GM12878 (cell line): ENCODE data around the gene LDLRAD4. TPM values are rescaled to one million over a fixed set of nuclear protein-coding genes. Genes with fewer than 3 reads are reported as not detected.

Experiments used
- ATAC-seq: fragments of 200-7000 bp; cut with Tn5 transposase; 3 replicates; pipeline ENCODE4 v1.9.1; 2020; ENCODE audit warnings: mild to moderate bottlenecking, moderate library complexity
- BruUV-seq: library from RNA; stranded (reverse); fragments of 400-500 nt; replicated peaks from 2 replicates; lab custom pipeline; 2021; lab: Mats Ljungman, UMichigan
- CTCF ChIA-PET: fragments of 300-600 bp; sonication (Branson Sonifier 250); formaldehyde crosslinking; extraction: SDS; loops from one replicate; lab custom pipeline; 2021; ENCODE audit warnings: inconsistent platforms; lab: Yijun Ruan, JAX
- POLR2A ChIA-PET: fragments of 350-600 bp; formaldehyde crosslinking; extraction: SDS; loops from one replicate; lab custom pipeline; 2021; ENCODE audit warnings: inconsistent platforms; lab: Charles Lee
- RAD21 ChIA-PET: fragments of 300-600 bp; sonication (Branson Sonifier 250); formaldehyde crosslinking; loops from one replicate; lab custom pipeline; 2023; ENCODE audit warnings: antibody characterized with exemption; ENCODE audit not compliant: unreplicated experiment; lab: Charles Lee
- SMC1A ChIA-PET: fragments of 300-600 bp; sonication (Branson Sonifier 250); formaldehyde crosslinking; loops from one replicate; lab custom pipeline; 2023; ENCODE audit not compliant: unreplicated experiment, uncharacterized antibody; lab: Charles Lee
- DNase-seq: peaks from one replicate; pipeline ENCODE4 v3.0.0-alpha.2; 2011; ENCODE audit warnings: low read depth, low spot score
- FAIRE-seq: peaks from 3 replicates; lab custom pipeline; 2011; peaks lifted over from hg19 to GRCh38; lab: Jason Lieb, UNC
- H2AFZ ChIP-seq: 2 replicates; pipeline ENCODE4 v1.6.0; 2011; ENCODE audit warnings: low read depth, low read length, control low read depth; ENCODE audit not compliant: control insufficient read depth
- H3K27ac ChIP-seq: 2 replicates; pipeline ENCODE4 v1.5.1; 2011; ENCODE audit warnings: control low read depth; ENCODE audit not compliant: control insufficient read depth, insufficient read depth
- H3K27me3 ChIP-seq, 2 experiments: replicated peaks in 1 of 2; 2 replicates each; pipeline versions ENCODE4 v1.6.0 to v1.6.1; 2011; ENCODE audit warnings: low read length in 1 of 2; ENCODE audit not compliant: control insufficient read depth in 2 of 2, insufficient read depth in 2 of 2
- H3K36me3 ChIP-seq, 2 experiments: 2 replicates each; pipeline ENCODE4 v1.5.1; 2011; ENCODE audit warnings: low read length in 1 of 2; ENCODE audit not compliant: control insufficient read depth in 2 of 2, insufficient read depth in 2 of 2
- H3K4me1 ChIP-seq: 2 replicates; pipeline ENCODE4 v1.6.1; 2011; ENCODE audit warnings: mild to moderate bottlenecking, low read length, moderate library complexity, mixed read lengths; ENCODE audit not compliant: control insufficient read depth, insufficient read depth
- H3K4me2 ChIP-seq: 2 replicates; pipeline ENCODE4 v1.6.0; 2011; ENCODE audit warnings: control low read depth; ENCODE audit not compliant: control insufficient read depth, insufficient read depth
- H3K4me3 ChIP-seq: fragments of 200-600 bp; sonication (generic); 2 replicates; pipeline ENCODE4 v1.5.1; 2016
- H3K79me2 ChIP-seq: 2 replicates; pipeline ENCODE4 v1.6.0; 2011; ENCODE audit warnings: low read length; ENCODE audit not compliant: control insufficient read depth, insufficient read depth
- H3K9ac ChIP-seq: 2 replicates; pipeline ENCODE4 v1.8.0; 2011; ENCODE audit warnings: low read length, control low read depth, mixed read lengths; ENCODE audit not compliant: control insufficient read depth, insufficient read depth
- H3K9me3 ChIP-seq: replicated peaks from 3 replicates; pipeline ENCODE4 v1.5.1; 2011; ENCODE audit warnings: mild to moderate bottlenecking, low read length; ENCODE audit not compliant: control insufficient read depth, insufficient read depth
- H4K20me1 ChIP-seq: 2 replicates; pipeline ENCODE4 v1.6.0; 2011; ENCODE audit not compliant: control insufficient read depth, insufficient read depth
- ATF2 ChIP-seq: IDR thresholded peaks from 2 replicates; pipeline ENCODE4 v1.6.1; 2012; ENCODE audit warnings: low read length, inconsistent platforms
- CREM ChIP-seq: IDR thresholded peaks from 2 replicates; pipeline ENCODE4 v1.6.1; 2014; ENCODE audit warnings: antibody characterized with exemption, low read depth
- HCFC1 ChIP-seq: fragments of 150-350 bp; IDR thresholded peaks from 2 replicates; pipeline ENCODE4 v1.6.1; 2014; ENCODE audit warnings: low read length
- LARP7 ChIP-seq: fragments of 450-650 bp; IDR thresholded peaks from 2 replicates; pipeline ENCODE4 v1.6.1; 2017; ENCODE audit warnings: mild to moderate bottlenecking
- NR2F1 ChIP-seq: fragments of 450-650 bp; conservative IDR thresholded peaks from 2 replicates; pipeline ENCODE4 v1.6.1; 2017; ENCODE audit warnings: mild to moderate bottlenecking
- PKNOX1 ChIP-seq: fragments of 450-650 bp; IDR thresholded peaks from 2 replicates; pipeline ENCODE4 v1.6.1; 2016; ENCODE audit warnings: mild to moderate bottlenecking
- RCOR1 ChIP-seq: conservative IDR thresholded peaks from 2 replicates; pipeline ENCODE4 v1.6.1; 2012; ENCODE audit warnings: low read depth, low read length, improper control_type of control experiment
- SIN3A ChIP-seq: IDR thresholded peaks from 2 replicates; pipeline ENCODE4 v1.6.1; 2012; ENCODE audit warnings: low read depth, low read length, improper control_type of control experiment
- USF1 ChIP-seq: IDR thresholded peaks from 2 replicates; pipeline ENCODE4 v1.6.1; 2011; ENCODE audit warnings: borderline replicate concordance, low read depth, mild to moderate bottlenecking, moderate library complexity, mixed read lengths, low read length; ENCODE audit not compliant: insufficient read depth; ENCODE audit errors: extremely low read length
- YY1 ChIP-seq: IDR thresholded peaks from 2 replicates; pipeline ENCODE4 v1.6.1; 2011; ENCODE audit warnings: low read depth, mild to moderate bottlenecking, low read length
- ZNF592 ChIP-seq: fragments of 450-650 bp; IDR thresholded peaks from 2 replicates; pipeline ENCODE4 v1.6.1; 2017; ENCODE audit warnings: mild to moderate bottlenecking, moderate library complexity
- WGBS: methylation state at CpG from one replicate; pipeline ENCODE4 v1.1.6; 2016; ENCODE audit warnings: low lambda C conversion rate; ENCODE audit not compliant: insufficient replicate concordance, insufficient coverage; ENCODE audit errors: missing lambda C conversion rate; 5-methylcytosine and 5-hydroxymethylcytosine counted together
- in situ Hi-C: fragments of 300-500 bp; cut with MboI; formaldehyde crosslinking; loops from 9 replicates; pipeline ENCODE4 v1.14.3; 2018; ENCODE audit warnings: mixed read lengths
- intact Hi-C: fragments of 100-400 bp; cut with micrococcal nuclease; formaldehyde crosslinking; loops from one replicate; pipeline ENCODE4 v1.14.2; 2022; ENCODE audit not compliant: unreplicated experiment
- polyA plus RNA-seq, 11 experiments: library from polyadenylated mRNA; depleted of rRNA in 4 of 11; unstranded in 6 of 11; stranded (reverse) in 5 of 11; fragments of >200 nt; fragmentation: Nextera tagmentation in 4 of 11; fragmentation: Illumina TruSeq in 1 of 11; extraction: Ambion mirVana in 4 of 11; extraction: Trizol in 1 of 11; gene quantifications; 1 replicate in 1 of 11; 2 replicates in 10 of 11; pipeline versions ENCODE4 v1.2.1 to v1.2.3, GENCODE V29; 2011 to 2016; ENCODE audit warnings: inconsistent platforms in 2 of 11, missing spikeins in 2 of 11, low read depth in 1 of 11
- total RNA-seq, 4 experiments: library from RNA; depleted of rRNA in 3 of 4; stranded (reverse); fragments of >200 nt in 3 of 4; fragmentation: Illumina TruSeq in 1 of 4; extraction: Trizol in 1 of 4; gene quantifications; 2 replicates each; pipeline versions ENCODE4 v1.2.1 to v1.2.3, GENCODE V29; 2013 to 2021
- TF ChIP-seq, protein P1 (sequence below): fragments of 450-650 bp; formaldehyde crosslinking; IDR thresholded peaks from 2 replicates; pipeline ENCODE4 v1.5.0; 2022; ENCODE audit warnings: mild to moderate bottlenecking, missing genetic modification characterization
- TF ChIP-seq, protein P2 (sequence below): IDR thresholded peaks from 2 replicates; pipeline ENCODE4 v1.6.1; 2011; ENCODE audit warnings: mild to moderate bottlenecking, low read depth, low read length, moderate library complexity; ENCODE audit not compliant: insufficient replicate concordance

LDLRAD4 gene
- total and polyA plus RNA-seq, 10 of the 15 experiments (the other 5 are each of a cell fraction or from before 2014, with no cell fraction given): 2.7 to 16.8 (median 11.2) TPM

- DNase-seq (no peak), FAIRE-seq (no peak), ATAC-seq (no peak)
- Histone ChIP-seq H3K4me3 (no peak overlapping the region), H3K27ac (no peak overlapping the region), H3K79me2 (no peaks in the 10 kb centered on the region), H4K20me1 (no peaks in the 10 kb centered on the region), H3K27me3 (no peaks in the 10 kb centered on the region; a peak in 1 of 4 replicates), H3K36me3 (no peaks in the 10 kb centered on the region), H3K9ac (no peak overlapping the region), H3K9me3 (no peaks in the 10 kb centered on the region), H2AFZ (no peak overlapping the region), H3K4me2 (no peak overlapping the region), H3K4me1 (no peaks in the 10 kb centered on the region)
- ChIA-PET SMC1A (no interaction called here), POLR2A (no interaction called here), RAD21 (no interaction called here), CTCF (no interaction called here)
- WGBS: 62% methylated on average over 6 of the region's 6 CpGs
- in situ Hi-C loops (no loop called here), intact Hi-C loops (no loop called here)
- no TSS peak for BruUV-seq
- TF ChIP-seq, protein P1, sequence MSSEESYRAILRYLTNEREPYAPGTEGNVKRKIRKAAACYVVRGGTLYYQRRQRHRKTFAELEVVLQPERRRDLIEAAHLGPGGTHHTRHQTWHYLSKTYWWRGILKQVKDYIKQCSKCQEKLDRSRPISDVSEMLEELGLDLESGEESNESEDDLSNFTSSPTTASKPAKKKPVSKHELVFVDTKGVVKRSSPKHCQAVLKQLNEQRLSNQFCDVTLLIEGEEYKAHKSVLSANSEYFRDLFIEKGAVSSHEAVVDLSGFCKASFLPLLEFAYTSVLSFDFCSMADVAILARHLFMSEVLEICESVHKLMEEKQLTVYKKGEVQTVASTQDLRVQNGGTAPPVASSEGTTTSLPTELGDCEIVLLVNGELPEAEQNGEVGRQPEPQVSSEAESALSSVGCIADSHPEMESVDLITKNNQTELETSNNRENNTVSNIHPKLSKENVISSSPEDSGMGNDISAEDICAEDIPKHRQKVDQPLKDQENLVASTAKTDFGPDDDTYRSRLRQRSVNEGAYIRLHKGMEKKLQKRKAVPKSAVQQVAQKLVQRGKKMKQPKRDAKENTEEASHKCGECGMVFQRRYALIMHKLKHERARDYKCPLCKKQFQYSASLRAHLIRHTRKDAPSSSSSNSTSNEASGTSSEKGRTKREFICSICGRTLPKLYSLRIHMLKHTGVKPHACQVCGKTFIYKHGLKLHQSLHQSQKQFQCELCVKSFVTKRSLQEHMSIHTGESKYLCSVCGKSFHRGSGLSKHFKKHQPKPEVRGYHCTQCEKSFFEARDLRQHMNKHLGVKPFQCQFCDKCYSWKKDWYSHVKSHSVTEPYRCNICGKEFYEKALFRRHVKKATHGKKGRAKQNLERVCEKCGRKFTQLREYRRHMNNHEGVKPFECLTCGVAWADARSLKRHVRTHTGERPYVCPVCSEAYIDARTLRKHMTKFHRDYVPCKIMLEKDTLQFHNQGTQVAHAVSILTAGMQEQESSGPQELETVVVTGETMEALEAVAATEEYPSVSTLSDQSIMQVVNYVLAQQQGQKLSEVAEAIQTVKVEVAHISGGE (CRISPR knock-in tag): no peak
- no peak for TF ChIP-seq NR2F1
- TF ChIP-seq ATF2: no peak
- no peak for TF ChIP-seq SIN3A
- no peak for TF ChIP-seq LARP7
- TF ChIP-seq CREM: no peak
- TF ChIP-seq, protein P2, sequence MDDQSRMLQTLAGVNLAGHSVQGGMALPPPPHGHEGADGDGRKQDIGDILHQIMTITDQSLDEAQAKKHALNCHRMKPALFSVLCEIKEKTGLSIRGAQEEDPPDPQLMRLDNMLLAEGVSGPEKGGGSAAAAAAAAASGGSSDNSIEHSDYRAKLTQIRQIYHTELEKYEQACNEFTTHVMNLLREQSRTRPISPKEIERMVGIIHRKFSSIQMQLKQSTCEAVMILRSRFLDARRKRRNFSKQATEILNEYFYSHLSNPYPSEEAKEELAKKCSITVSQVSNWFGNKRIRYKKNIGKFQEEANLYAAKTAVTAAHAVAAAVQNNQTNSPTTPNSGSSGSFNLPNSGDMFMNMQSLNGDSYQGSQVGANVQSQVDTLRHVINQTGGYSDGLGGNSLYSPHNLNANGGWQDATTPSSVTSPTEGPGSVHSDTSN: no peak
- no peak for TF ChIP-seq RCOR1
- TF ChIP-seq USF1: no peak
- TF ChIP-seq ZNF592: no peak
- TF ChIP-seq PKNOX1: no peak
- TF ChIP-seq YY1: no peak
- TF ChIP-seq HCFC1: no peak
Measured at GRCh38 chr18:13337369-13337768, 118.8 kb downstream of the LDLRAD4 start.
